Hepatocyte (in vitro differentiated cells): ENCODE measurements around the gene ATCAY. TPM values are rescaled to one million over a fixed set of nuclear protein-coding genes. Genes with fewer than 3 reads are reported as not detected.
A peak's percentile ranks its signal among the peaks of the same experiment; 100 is the strongest.

Experiments used
- DNase-seq: peaks from one replicate; pipeline ENCODE4 v3.0.0-alpha.2; 2016; ENCODE audit warnings: low spot score
- H2AFZ ChIP-seq: fragments of 200-600 bp; sonication (generic); 2 replicates; pipeline ENCODE4 v1.6.0; 2016; ENCODE audit warnings: antibody characterized with exemption, mild to moderate bottlenecking
- H3K27ac ChIP-seq: fragments of 200-600 bp; sonication (generic); 2 replicates; pipeline ENCODE4 v1.5.1; 2016; ENCODE audit warnings: mild to moderate bottlenecking
- H3K27me3 ChIP-seq: fragments of 200-600 bp; sonication (generic); 2 replicates; pipeline ENCODE4 v1.6.1; 2016
- H3K36me3 ChIP-seq: fragments of 200-600 bp; sonication (generic); replicated peaks from 2 replicates; pipeline ENCODE4 v1.5.1; 2016; ENCODE audit warnings: low read depth; ENCODE audit not compliant: insufficient read depth
- H3K4me1 ChIP-seq: fragments of 200-600 bp; sonication (generic); 2 replicates; pipeline ENCODE4 v1.5.1; 2016; ENCODE audit warnings: mild to moderate bottlenecking, moderate library complexity; ENCODE audit not compliant: insufficient read depth
- H3K4me2 ChIP-seq: fragments of 200-600 bp; sonication (generic); 2 replicates; pipeline ENCODE4 v1.6.0; 2016
- H3K4me3 ChIP-seq: fragments of 200-600 bp; sonication (generic); 2 replicates; pipeline ENCODE4 v1.5.1; 2016; ENCODE audit warnings: mild to moderate bottlenecking
- H3K79me2 ChIP-seq: fragments of 200-600 bp; sonication (generic); 2 replicates; pipeline ENCODE4 v1.6.0; 2017; ENCODE audit warnings: mild to moderate bottlenecking
- H3K9me2 ChIP-seq: fragments of 200-600 bp; sonication (generic); replicated peaks from 2 replicates; pipeline ENCODE4 v1.6.0; 2017; ENCODE audit warnings: mild to moderate bottlenecking; ENCODE audit not compliant: insufficient read depth
- H3K9me3 ChIP-seq: fragments of 200-600 bp; sonication (generic); 2 replicates; pipeline ENCODE4 v1.5.1; 2016; ENCODE audit warnings: low read depth, mild to moderate bottlenecking
- H4K20me1 ChIP-seq: fragments of 200-600 bp; sonication (generic); 2 replicates; pipeline ENCODE4 v1.6.0; 2016; ENCODE audit warnings: mild to moderate bottlenecking; ENCODE audit not compliant: insufficient read depth, poor library complexity, severe bottlenecking
- EZH2 ChIP-seq: fragments of 200-600 bp; sonication (generic); IDR thresholded peaks from 2 replicates; pipeline ENCODE4 v1.6.1; 2016; ENCODE audit warnings: antibody characterized with exemption, mild to moderate bottlenecking, borderline replicate concordance
- EZH2phosphoT487 ChIP-seq: fragments of 200-600 bp; sonication (generic); IDR thresholded peaks from one replicate; pipeline ENCODE4 v1.6.1; 2018; ENCODE audit warnings: antibody characterized with exemption, mild to moderate bottlenecking, low read depth, moderate library complexity; ENCODE audit not compliant: unreplicated experiment, severe bottlenecking
- WGBS: methylation state at CpG from one replicate; pipeline ENCODE4 v1.1.6; 2016; ENCODE audit warnings: low lambda C conversion rate; ENCODE audit errors: missing lambda C conversion rate; 5-methylcytosine and 5-hydroxymethylcytosine counted together
- polyA plus RNA-seq: library from polyadenylated mRNA; unstranded; fragments of >200 nt; fragmentation: Nextera tagmentation; extraction: Ambion mirVana; gene quantifications from 2 replicates; pipeline ENCODE4 v1.2.1, GENCODE V29; 2016
- total RNA-seq: library from RNA; depleted of rRNA; stranded (reverse); fragments of >200 nt; gene quantifications from 2 replicates; pipeline ENCODE4 v1.2.3, GENCODE V29; 2014
- TF ChIP-seq, protein P1 (sequence below): fragments of 200-600 bp; sonication (generic); IDR thresholded peaks from 2 replicates; pipeline ENCODE4 v1.5.1; 2016; ENCODE audit warnings: antibody characterized with exemption, mild to moderate bottlenecking; ENCODE audit not compliant: poor library complexity

ATCAY gene
- total and polyA plus RNA-seq, 2 experiments from 2014 or later = 0.13 TPM; not detected in 1

DNA sequence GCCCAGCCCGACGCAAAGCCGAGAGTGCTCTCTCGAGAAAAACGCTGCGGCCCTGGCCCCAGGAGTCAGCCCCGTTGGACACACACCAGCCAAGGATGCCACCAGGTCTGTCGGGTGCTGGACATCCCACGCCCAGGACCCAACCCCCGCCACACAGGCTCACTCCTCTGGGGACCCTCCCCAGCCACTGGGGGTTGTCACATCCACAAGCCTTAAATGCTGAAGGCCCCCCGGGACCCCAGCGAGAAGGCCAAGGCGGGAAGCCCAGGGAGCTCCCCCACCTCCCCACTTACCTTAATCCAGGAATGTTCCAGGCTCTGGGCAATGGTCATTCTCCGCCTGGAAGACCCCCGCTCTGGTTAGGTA, 79.3 kb downstream of the ATCAY start:
- Histone ChIP-seq H3K27ac (no peak overlapping the region), H3K79me2 (peaks cover 10% of the 10 kb centered on the region), H3K4me2 (no peak overlapping the region), H3K9me2 (no peaks in the 10 kb centered on the region), H2AFZ (no peak overlapping the region), H3K27me3 (no peaks in the 10 kb centered on the region), H4K20me1 (no peaks in the 10 kb centered on the region), H3K4me1 (no peaks in the 10 kb centered on the region), H3K4me3 (no peak overlapping the region), H3K36me3 (no peaks in the 10 kb centered on the region), H3K9me3 (no peaks in the 10 kb centered on the region)
- WGBS = 97% methylated on average over 15 of the region's 15 CpGs
- TF ChIP-seq, protein P1, sequence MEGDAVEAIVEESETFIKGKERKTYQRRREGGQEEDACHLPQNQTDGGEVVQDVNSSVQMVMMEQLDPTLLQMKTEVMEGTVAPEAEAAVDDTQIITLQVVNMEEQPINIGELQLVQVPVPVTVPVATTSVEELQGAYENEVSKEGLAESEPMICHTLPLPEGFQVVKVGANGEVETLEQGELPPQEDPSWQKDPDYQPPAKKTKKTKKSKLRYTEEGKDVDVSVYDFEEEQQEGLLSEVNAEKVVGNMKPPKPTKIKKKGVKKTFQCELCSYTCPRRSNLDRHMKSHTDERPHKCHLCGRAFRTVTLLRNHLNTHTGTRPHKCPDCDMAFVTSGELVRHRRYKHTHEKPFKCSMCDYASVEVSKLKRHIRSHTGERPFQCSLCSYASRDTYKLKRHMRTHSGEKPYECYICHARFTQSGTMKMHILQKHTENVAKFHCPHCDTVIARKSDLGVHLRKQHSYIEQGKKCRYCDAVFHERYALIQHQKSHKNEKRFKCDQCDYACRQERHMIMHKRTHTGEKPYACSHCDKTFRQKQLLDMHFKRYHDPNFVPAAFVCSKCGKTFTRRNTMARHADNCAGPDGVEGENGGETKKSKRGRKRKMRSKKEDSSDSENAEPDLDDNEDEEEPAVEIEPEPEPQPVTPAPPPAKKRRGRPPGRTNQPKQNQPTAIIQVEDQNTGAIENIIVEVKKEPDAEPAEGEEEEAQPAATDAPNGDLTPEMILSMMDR = no peak
- no peak for TF ChIP-seq EZH2phosphoT487
- TF ChIP-seq EZH2 = no peak
- no peak for DNase-seq

DNA sequence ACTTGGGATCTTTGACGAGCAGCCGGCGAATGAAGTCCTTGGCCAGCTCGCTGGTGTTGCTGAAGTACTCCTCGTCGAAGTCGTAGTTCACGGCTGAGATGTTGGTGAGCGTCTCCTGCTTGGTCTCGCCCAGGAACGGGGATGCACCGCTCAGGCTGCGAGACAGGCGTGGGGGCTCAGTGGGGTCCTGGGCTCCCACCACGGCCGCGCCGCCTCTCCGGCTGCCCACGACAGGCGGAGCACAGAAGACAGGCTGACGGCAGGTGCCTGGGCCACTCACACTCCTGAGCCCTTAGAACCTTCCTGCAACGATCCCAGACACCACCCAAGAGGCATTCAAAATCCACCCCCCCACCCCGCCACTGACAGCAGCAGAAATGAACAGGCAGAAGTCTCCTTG, 80.5 kb downstream of the ATCAY start:
- no peak overlapping the region for H3K4me3 ChIP-seq

DNA sequence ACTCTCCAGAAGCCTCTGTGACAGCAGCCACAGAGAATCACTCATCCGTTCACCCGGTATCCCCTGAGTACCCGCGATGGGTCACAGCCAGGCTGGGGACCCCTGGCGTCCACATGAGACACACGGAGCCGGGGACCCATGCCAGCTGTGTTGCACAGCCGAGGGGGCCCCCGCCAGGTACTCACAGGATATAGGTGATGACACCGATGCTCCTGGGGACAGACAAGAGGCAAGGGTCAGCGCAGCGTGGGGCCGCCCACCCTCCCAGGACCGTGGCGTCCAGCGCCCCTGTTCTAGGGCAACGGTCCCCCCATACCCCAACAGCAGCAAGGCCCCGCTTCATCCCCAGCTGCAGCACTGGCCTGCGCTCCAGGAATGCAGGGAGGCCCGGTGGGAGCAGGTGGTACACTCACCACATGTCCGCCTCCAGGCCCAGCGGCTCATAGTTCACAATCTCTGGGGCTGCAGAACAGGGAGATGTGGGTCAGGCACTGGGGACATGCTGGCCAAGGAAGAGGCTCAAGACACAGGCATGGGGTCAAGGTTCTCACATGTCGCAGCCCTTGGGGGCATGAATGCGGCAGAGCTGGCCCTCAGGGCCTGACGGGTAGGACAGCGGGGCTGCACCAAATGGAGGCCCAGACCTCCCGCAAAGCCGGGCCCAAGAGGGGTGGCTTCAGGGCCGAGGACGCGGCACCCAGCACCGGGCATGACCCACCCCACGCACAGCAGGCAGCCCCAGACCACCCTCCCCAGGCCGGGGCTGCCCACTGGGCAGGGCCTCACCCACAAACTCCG, 83.2 kb downstream of the ATCAY start:
- Histone ChIP-seq H3K36me3 (no peaks in the 10 kb centered on the region), H3K9me2 (no peaks in the 10 kb centered on the region), H3K4me1 (peaks cover 7% of the 10 kb centered on the region), H3K4me2 (no peak overlapping the region), H3K27ac (no peak overlapping the region), H3K79me2 (peaks cover 43% of the 10 kb centered on the region), H3K4me3 (no peak overlapping the region), H2AFZ (no peak overlapping the region), H3K9me3 (no peaks in the 10 kb centered on the region), H3K27me3 (no peaks in the 10 kb centered on the region), H4K20me1 (peaks cover 30% of the 10 kb centered on the region)
- 96% methylated on average over 34 of the region's 35 CpGs for WGBS
- DNase-seq = peak; percentile 4
- TF ChIP-seq EZH2 = no peak
- no peak for TF ChIP-seq EZH2phosphoT487
- TF ChIP-seq, protein P1 = no peak

More for the DNA sequence above, 80.5 kb downstream of the ATCAY start:
- H3K27ac ChIP-seq = no peak overlapping the region
- no peak overlapping the region for H3K4me2 ChIP-seq
- no peak for TF ChIP-seq EZH2
- TF ChIP-seq, protein P1 = no peak
- TF ChIP-seq EZH2phosphoT487 = no peak
- no peak overlapping the region for H2AFZ ChIP-seq
- H3K79me2 ChIP-seq = peaks cover 21% of the 10 kb centered on the region
- no peaks in the 10 kb centered on the region for H3K4me1 ChIP-seq
- no peaks in the 10 kb centered on the region for H3K36me3 ChIP-seq
- H3K27me3 ChIP-seq = no peaks in the 10 kb centered on the region
- no peaks in the 10 kb centered on the region for H3K9me3 ChIP-seq
- DNase-seq = no peak
- 95% methylated on average over 24 of the region's 24 CpGs for WGBS
- H3K9me2 ChIP-seq = no peaks in the 10 kb centered on the region
- peaks cover 9% of the 10 kb centered on the region for H4K20me1 ChIP-seq
